ENCODE data around the gene ZNF750.

ZNF750 gene

DNA sequence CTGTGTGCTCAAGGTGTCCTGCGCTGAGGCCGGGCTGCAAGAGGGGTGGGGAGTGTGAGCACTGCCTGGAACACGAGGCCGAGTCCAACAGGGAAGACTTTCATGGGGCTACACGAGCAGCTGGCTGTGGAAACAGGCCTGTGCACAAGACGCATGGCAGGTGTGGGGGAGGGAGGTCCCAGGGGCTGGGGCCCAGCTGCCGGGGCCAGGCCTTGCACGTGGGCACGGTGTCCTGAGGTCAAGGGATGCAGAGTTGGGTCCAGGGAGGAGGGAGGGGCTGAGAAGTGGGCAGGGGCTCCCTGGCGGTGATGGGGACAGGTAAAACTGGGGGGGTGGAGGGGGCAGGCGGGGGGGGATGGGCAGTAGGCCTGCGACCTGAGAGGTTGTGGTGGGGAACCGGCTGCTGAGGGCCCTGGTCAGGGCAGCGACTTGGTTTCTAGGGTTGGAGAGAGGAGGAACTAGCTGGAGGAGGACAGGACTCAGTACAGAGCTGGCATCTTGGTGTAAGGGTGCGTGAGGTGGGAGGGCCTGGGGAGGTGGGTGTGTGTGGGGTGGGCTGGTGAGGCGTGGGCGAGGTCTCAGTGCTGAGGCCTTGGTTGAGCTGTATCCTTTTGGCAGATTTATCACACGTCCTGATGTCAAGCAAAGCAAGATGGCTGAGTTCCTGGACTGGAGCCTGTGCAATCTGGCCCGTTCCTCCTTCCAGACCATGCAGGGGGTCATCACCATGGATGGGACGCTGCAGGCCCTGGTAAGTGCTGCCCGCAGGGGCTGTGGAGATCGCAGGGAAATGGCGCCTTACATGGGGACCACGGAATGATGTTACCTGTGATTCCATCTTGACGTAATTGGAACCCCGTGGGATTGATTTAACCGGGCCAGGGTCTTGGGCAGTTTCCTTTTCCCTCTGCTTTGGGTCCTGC, 58.6 kb downstream of the ZNF750 start:
- no peak overlapping the region for H3K4me3 ChIP-seq (ENCODE audit: low read depth, low read length)

GRCh38 chr17:82780195-82780594, 59.6 kb downstream of the ZNF750 start:
- TF ChIP-seq, protein P1, sequence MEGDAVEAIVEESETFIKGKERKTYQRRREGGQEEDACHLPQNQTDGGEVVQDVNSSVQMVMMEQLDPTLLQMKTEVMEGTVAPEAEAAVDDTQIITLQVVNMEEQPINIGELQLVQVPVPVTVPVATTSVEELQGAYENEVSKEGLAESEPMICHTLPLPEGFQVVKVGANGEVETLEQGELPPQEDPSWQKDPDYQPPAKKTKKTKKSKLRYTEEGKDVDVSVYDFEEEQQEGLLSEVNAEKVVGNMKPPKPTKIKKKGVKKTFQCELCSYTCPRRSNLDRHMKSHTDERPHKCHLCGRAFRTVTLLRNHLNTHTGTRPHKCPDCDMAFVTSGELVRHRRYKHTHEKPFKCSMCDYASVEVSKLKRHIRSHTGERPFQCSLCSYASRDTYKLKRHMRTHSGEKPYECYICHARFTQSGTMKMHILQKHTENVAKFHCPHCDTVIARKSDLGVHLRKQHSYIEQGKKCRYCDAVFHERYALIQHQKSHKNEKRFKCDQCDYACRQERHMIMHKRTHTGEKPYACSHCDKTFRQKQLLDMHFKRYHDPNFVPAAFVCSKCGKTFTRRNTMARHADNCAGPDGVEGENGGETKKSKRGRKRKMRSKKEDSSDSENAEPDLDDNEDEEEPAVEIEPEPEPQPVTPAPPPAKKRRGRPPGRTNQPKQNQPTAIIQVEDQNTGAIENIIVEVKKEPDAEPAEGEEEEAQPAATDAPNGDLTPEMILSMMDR (IDR thresholded peaks at IDR 0.05; ENCODE audit: insufficient read depth, low read depth, low read length, missing control alignments), result no peak
- DNase-seq (ENCODE audit: low read depth), result no peak
- no peak overlapping the region for H3K4me3 ChIP-seq (ENCODE audit: low read depth, low read length)

More for the DNA sequence above, 58.6 kb downstream of the ZNF750 start:
- no peak for DNase-seq (ENCODE audit: low read depth)
- TF ChIP-seq, protein P1 (IDR thresholded peaks at IDR 0.05; ENCODE audit: insufficient read depth, low read depth, low read length, missing control alignments), result no peak

- TF ChIP-seq, protein P1 (IDR thresholded peaks at IDR 0.05; ENCODE audit: insufficient read depth, low read depth, low read length, missing control alignments), result no peak
Measured at GRCh38 chr17:82779541-82779940, 60.3 kb downstream of the ZNF750 start.

More at GRCh38 chr17:82779541-82779940, 60.3 kb downstream of the ZNF750 start:
- no peak overlapping the region for H3K4me3 ChIP-seq (ENCODE audit: low read depth, low read length)
- DNase-seq (ENCODE audit: low read depth), result no peak
